ENCODE data around the gene MAGI2.

DNA sequence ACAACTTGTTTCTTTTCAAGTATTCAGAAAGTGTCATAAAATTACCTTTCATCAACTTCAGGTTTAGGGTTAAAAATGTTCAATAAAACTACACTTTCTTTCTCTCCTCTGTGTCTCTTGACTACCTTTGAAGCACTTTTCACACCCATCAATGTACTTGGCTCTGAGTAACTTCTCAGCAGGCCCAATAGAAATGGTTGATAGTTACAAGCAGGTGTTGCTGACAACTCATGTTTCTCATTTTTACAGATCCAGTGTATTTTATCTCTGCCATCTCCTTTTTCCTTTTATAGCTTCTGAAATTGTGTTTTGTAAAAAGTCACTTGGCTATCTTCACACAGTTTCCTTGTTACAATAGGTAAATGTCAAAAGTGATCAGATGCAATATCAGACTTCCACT is 1306.9 kb downstream of the MAGI2 start:
- TF ChIP-seq POLR2A (IDR thresholded peaks at IDR 0.05), result no peak
- TF ChIP-seq, protein P1, sequence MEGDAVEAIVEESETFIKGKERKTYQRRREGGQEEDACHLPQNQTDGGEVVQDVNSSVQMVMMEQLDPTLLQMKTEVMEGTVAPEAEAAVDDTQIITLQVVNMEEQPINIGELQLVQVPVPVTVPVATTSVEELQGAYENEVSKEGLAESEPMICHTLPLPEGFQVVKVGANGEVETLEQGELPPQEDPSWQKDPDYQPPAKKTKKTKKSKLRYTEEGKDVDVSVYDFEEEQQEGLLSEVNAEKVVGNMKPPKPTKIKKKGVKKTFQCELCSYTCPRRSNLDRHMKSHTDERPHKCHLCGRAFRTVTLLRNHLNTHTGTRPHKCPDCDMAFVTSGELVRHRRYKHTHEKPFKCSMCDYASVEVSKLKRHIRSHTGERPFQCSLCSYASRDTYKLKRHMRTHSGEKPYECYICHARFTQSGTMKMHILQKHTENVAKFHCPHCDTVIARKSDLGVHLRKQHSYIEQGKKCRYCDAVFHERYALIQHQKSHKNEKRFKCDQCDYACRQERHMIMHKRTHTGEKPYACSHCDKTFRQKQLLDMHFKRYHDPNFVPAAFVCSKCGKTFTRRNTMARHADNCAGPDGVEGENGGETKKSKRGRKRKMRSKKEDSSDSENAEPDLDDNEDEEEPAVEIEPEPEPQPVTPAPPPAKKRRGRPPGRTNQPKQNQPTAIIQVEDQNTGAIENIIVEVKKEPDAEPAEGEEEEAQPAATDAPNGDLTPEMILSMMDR (IDR thresholded peaks at IDR 0.05), result no peak
- no peak for TF ChIP-seq POLR2AphosphoS5 (IDR thresholded peaks at IDR 0.05; ENCODE audit: insufficient read depth in 1 of 2, low read depth in 1 of 2)
